GM21367 (cell line): ENCODE results near the gene SAG.

Experiments used
- ATAC-seq: cut with Tn5 transposase; IDR thresholded peaks from one replicate; pipeline ENCODE4 v1.9.1; 2021; ENCODE audit not compliant: unreplicated experiment

SAG gene

DNA sequence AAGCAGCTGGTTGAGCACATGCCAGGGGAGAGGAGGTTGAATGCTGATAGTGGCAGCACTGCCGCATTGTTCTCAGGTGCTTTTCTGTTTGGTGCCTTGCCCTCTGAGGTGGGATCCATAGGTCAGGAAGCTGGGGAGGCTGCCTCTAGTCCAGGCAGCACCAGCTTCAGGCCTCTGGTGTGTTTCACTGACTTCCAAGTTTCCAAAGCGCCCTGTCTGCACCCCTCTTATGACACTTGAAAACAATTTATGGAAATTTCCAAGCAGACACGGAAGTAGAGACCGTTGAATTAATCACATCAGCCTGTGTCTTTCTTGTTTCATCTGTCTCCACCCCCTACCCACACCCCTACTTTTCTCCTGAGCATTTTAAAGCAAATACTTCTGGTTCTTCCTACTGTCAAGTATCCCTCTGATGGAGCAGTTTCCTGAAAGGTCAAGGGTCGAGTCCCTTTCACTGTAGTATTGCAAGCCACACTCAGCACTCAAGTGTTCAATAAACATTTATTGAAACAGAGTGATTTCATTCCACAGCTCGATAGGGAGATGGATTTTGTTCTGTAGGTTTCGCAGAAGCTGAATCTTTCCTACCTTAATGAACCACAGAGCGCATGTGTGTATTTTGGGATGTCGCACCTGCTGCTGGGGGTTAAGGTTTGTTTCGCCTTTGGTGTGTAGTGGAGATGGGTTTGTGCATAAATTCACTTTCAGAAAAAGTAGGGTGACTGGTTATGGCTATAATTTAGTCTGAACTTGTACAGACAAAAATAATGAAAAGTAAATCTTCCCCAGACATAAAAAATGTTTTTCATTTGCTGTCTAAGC lies 68.1 kb downstream of the SAG start:
- ATAC-seq = no peak

DNA sequence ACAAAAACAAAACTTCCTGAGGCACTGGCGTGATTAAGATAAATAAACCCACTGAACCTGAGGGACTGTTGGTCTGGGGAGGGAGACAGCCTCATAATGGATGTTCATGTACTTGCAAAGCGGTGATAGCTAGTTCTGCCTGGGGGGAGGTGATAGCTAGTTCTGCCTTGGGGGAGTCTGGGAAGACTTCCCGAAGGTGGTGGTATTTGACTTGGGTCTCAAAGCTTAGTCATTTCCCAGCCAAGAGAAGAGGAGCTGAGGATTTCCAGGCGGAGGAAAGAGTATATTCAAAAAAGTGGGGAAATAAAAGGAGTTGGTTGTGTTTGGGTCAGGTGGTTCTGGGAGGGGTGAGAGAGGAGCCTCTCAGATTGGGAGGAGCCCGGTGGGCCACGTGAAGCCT lies 71.4 kb downstream of the SAG start:
- no peak for ATAC-seq

DNA sequence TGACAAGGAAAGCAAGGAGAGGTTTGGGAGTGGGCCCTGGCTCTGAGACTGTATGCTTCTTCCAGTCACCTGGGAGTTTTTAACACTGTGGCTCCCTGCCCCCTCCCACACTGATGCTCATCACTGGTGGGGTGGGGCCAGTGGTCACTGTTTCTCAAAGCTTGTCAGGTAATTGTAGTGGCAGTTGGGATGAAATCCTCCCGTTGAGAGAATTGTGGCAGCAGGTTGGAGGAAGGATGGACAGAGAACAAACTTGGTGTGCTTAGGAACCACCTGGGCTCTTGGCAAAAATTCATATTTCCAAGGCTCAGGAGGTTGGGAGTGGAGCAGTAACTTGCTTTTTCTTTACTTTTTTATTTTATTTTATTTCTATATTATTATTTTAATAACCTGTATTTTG lies 71.8 kb downstream of the SAG start:
- ATAC-seq = no peak

- ATAC-seq = no peak
These were observed 72.7 kb downstream of the SAG start for GRCh38 chr2:233380132-233380895.

DNA sequence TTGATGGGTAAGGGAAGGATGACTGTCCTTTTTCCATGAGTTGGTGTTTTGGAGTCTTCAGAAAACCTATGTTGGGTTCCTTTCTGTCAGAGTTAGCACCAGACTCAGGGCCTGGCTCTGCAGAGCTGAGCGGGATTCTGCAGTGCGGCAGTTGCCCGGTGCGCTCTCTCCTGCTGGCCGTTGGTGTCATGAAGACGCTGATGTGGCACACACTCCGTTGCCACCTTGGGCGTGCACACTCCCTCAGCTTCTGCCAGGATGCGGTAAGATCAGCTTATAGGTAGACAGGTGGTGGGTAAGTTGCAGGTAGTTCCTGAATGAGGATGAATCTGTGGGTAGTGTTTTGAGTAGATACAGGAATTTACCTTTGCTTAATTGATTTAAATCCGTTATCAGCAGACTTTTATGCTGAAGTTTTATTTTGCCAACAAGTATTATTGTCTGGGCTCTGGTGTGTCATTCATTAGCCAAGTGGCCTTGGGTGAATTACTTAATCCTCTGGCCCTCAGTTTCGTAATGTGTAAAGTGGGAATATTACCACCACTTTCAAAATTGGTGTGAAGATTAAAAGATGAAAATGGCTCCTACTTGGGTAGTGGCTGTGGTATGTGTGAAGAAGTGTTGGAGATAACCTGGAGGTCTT lies 73.5 kb downstream of the SAG start:
- ATAC-seq = no peak

DNA sequence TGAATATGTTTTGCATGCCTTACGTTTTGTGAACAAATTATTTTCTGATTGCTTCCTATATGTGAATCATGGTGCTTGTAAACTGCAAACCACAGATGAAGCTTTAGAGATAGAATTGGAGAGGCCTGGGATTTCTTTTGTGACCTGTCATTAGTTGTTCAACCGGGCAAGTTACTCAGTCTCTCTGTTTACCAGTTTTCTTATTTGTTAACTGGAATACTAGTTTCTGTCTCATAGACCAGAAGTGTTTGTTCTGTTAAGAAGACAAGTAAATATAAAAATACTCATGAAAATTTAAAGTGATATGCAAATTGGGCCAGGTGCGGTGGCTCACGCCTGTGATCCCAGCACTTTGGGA lies 74.0 kb downstream of the SAG start:
- ATAC-seq = no peak

DNA sequence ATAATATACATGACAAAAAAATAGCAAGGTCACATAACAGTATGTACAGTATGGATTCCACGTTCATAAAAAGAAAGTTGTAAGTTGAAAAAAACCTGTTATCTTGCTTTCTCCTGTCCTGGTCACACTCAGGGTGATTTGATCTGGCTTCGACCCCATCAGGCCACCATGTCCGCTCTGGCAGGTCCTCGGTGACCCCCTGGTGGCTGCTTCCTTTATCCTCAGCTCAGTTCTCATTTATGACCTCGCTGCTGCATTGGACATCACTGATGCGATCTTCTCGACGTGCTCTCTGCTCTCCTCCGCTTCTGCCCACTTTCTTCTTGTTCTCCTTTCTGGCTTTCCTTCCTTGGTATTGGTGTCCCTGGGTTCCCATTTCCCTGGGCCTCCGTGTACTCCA lies 76.4 kb downstream of the SAG start:
- ATAC-seq = no peak

DNA sequence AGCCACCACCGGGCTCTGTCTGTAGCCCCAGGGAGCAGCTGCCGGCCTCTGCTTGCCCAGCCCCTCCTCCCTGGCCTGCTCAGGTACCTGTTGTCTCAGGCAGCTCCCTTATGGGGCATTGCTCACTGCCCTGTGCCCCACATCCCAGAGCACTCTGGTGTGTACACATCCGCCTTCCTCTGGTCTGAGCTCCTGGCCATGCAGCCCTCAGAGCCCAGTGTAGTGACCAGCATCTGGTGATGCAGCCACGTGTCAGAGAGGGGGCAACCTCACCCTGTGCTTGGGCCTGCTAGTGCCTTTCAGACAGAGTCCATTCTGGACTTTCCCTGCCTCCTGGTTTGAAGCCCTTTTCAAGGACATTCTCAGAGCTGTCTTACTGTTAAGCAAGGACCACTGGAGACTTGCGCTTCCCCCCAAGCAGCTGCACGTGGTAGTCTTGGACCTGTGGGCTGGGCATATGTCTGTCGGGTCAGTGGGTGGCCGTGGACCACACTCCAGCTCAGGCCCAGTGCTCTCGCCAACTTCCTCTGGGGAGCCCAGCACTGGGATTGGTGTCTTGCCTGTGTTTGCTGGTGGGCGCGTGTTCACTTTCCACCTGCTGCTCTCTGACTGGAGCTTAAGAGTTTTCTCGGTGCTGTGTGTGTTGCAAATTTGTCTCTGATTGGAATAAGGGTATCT lies 77.3 kb downstream of the SAG start:
- ATAC-seq = no peak

DNA sequence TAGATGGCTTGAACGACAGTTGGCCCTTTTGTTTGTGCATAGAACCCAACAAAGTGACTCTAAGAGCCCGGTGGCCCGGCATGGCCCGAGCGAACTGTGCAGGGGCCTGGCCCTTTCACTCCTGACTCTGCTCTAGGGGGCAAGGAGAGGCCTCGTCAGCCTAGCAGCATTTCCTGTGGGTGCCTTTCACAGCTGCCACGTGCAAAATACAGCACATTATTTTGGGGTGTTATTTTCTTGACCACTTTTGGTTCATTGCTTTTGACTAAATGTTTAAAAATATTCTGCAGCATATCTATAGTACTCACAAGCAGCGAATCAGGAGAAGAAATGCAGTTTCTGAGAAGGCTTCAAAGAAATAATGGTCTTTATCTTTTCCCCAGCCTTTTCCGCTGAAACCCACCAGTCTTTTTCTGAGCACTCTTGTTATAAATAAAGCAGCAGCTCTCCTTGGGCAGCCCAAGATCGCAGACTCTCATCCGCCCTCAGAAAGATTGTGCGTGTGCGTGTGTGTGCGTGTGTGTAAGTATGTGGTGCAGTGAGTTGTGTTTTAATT lies 78.0 kb downstream of the SAG start:
- peak; percentile 53 for ATAC-seq

GRCh38 chr2:233386382-233387041 lies 78.9 kb downstream of the SAG start:
- no peak for ATAC-seq

DNA sequence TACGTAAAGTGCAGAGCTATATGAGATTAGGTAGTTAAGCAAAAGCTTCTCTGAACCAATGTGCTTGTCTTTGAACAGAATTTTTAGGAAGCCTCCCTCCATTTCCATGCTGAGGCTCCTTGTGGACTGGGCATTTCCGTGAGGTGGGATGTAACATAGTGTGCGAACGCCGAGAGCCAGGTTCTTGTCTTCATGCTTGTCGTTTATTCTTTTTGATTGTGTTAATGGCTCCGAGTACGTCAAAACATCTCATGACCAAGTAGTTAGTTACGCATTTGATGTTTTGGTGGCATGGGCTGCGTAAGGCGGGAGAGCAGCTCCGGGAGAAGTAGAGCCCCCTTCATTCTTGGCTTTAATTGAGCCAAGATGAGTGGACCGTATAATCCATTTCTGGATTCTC lies 79.6 kb downstream of the SAG start:
- ATAC-seq = no peak

- ATAC-seq = no peak
These were observed 80.3 kb downstream of the SAG start for GRCh38 chr2:233387667-233388528.

GRCh38 chr2:233389601-233390125 lies 82.0 kb downstream of the SAG start:
- no peak for ATAC-seq

DNA sequence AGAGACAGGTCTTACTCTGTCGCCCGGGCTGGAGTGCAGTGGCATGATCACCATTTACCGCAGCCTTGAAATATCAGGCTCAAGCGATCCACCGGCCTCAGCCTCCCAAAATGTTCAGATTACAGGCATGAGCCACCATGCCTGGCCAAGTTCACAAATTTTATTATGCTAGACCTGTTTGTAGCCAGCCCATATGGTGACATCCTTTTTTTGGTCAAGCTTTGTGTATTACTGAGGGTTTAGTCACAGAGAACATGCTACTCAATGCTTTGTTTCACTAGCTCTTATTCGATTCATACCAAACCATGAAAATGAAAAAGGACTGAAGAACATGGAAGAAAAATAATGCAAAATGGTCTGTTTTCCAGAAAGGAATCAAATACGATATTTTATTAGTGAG lies 88.1 kb downstream of the SAG start:
- ATAC-seq = no peak
